ENCODE results near the gene MTF1.

Gene MTF1

GRCh38 chr1:37845049-37845646 lies 14.2 kb downstream of the MTF1 start:
- Histone ChIP-seq H2BK5ac (ENCODE audit: low read depth, low read length, poor library complexity, severe bottlenecking) (no peak overlapping the region), H3K9ac (ENCODE audit: low read length) (no peak overlapping the region), H3K23ac (ENCODE audit: low read length in 2 of 2) (no peak overlapping the region), H3K27ac (ENCODE audit: low read length, poor library complexity, severe bottlenecking) (peak overlapping the region; percentile 60), H3K14ac (ENCODE audit: low read length in 2 of 2) (no peak overlapping the region), H3K4ac (ENCODE audit: low read depth in 1 of 2, low read length in 2 of 2) (no peak overlapping the region), H2BK15ac (ENCODE audit: low read depth, poor library complexity, severe bottlenecking) (no peak overlapping the region), H3K27me3 (ENCODE audit: control insufficient read depth in 1 of 2, insufficient read depth in 1 of 2, low read length in 2 of 2) (no peaks in the 10 kb centered on the region), H2BK120ac (ENCODE audit: low read depth, low read length) (no peak overlapping the region), H2AK5ac (ENCODE audit: low read length, severe bottlenecking) (peak overlapping the region; percentile 50), H3K18ac (ENCODE audit: low read depth in 1 of 2, low read length in 2 of 2) (no peak overlapping the region), H2AFZ (ENCODE audit: low read depth, low read length) (no peak overlapping the region), H3K4me3 (ENCODE audit: insufficient read depth in 1 of 2, low read depth in 1 of 2, low read length in 2 of 2) (no peak overlapping the region), H3K4me1 (ENCODE audit: control insufficient read depth, insufficient read depth, low read depth, low read length) (peaks cover 11% of the 10 kb centered on the region), H4K8ac (ENCODE audit: low read length) (no peak overlapping the region), H4K91ac (ENCODE audit: low read length) (no peak overlapping the region), H2BK12ac (ENCODE audit: low read length in 2 of 2) (no peak overlapping the region), H3K9me3 (ENCODE audit: control insufficient read depth, low read length) (no peaks in the 10 kb centered on the region), H3K4me2 (ENCODE audit: low read length, poor library complexity, severe bottlenecking) (no peak overlapping the region), H3K36me3 (ENCODE audit: control insufficient read depth in 1 of 2, insufficient read depth in 2 of 2, low read depth in 1 of 2, low read length in 2 of 2) (peaks cover 15 to 77% of the 10 kb centered on the region in 2 experiments), H3K79me1 (replicated peaks; ENCODE audit: low read length, poor library complexity, severe bottlenecking) (peaks cover 27% of the 10 kb centered on the region)
- WGBS: 98% methylated on average over 5 of the region's 5 CpGs
- DNase-seq: no peak

DNA sequence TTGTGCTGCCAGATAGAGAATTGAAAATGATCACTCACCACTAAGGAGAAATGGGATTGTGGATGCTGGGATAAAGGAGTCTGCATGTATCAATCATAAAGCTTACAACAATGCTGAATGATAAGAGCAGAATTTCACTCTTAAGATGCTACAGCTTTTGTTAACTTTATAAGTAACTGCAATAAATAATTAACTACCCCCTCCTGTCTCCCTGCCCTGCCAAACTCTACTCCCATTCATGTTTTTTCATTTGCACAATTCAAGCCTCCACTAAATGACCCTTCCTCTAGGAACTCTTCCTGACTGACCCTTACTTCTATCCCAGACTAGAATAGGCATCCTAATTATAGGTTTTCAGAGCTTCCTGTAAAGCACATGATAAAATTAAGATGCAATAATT lies 14.9 kb downstream of the MTF1 start:
- Histone ChIP-seq H2BK5ac (ENCODE audit: low read depth, low read length, poor library complexity, severe bottlenecking) (no peak overlapping the region), H3K27me3 (ENCODE audit: control insufficient read depth in 1 of 2, insufficient read depth in 1 of 2, low read length in 2 of 2) (no peaks in the 10 kb centered on the region), H3K9me3 (ENCODE audit: control insufficient read depth, low read length) (no peaks in the 10 kb centered on the region), H2BK15ac (ENCODE audit: low read depth, poor library complexity, severe bottlenecking) (no peak overlapping the region), H3K9ac (ENCODE audit: low read length) (no peak overlapping the region), H3K4me1 (ENCODE audit: control insufficient read depth, insufficient read depth, low read depth, low read length) (peaks cover 11% of the 10 kb centered on the region), H3K36me3 (ENCODE audit: control insufficient read depth in 1 of 2, insufficient read depth in 2 of 2, low read depth in 1 of 2, low read length in 2 of 2) (peaks cover 17 to 82% of the 10 kb centered on the region in 2 experiments), H4K8ac (ENCODE audit: low read length) (no peak overlapping the region), H4K91ac (ENCODE audit: low read length) (no peak overlapping the region), H3K18ac (ENCODE audit: low read depth in 1 of 2, low read length in 2 of 2) (no peak overlapping the region), H3K23ac (ENCODE audit: low read length in 2 of 2) (no peak overlapping the region), H2BK12ac (ENCODE audit: low read length in 2 of 2) (no peak overlapping the region), H2AFZ (ENCODE audit: low read depth, low read length) (no peak overlapping the region), H3K4ac (ENCODE audit: low read depth in 1 of 2, low read length in 2 of 2) (no peak overlapping the region), H2BK120ac (ENCODE audit: low read depth, low read length) (no peak overlapping the region), H3K4me3 (ENCODE audit: insufficient read depth in 1 of 2, low read depth in 1 of 2, low read length in 2 of 2) (no peak overlapping the region), H3K27ac (ENCODE audit: low read length, poor library complexity, severe bottlenecking) (peak overlapping the region; percentile 72), H3K14ac (ENCODE audit: low read length in 2 of 2) (no peak overlapping the region), H3K79me1 (replicated peaks; ENCODE audit: low read length, poor library complexity, severe bottlenecking) (peaks cover 30% of the 10 kb centered on the region), H2AK5ac (ENCODE audit: low read length, severe bottlenecking) (no peak overlapping the region), H3K4me2 (ENCODE audit: low read length, poor library complexity, severe bottlenecking) (peak overlapping the region; percentile 6)
- no peak for DNase-seq

DNA sequence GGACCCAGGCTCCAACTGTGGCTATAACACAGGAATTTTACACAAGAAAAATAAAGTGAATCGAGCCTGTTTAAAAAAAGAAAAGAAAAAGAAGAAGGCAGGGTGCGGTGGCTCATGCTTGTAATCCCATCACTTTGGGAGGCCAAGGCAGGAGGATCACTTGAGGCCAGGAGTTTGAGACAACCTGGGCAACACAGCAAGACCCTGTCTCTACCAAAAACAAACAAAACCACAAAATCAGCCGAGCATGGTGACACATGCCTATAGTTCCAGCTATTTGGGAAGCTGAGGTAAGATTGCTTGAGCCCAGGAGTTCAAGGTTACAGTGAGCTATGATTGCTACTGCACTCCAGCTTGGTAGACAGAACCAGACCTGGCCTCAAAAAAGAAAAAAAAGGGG lies 17.7 kb downstream of the MTF1 start:
- H4K91ac ChIP-seq (ENCODE audit: low read length): no peak overlapping the region

GRCh38 chr1:37840711-37841110 lies 18.7 kb downstream of the MTF1 start:
- Histone ChIP-seq H2BK15ac (ENCODE audit: low read depth, poor library complexity, severe bottlenecking) (no peak overlapping the region), H3K14ac (ENCODE audit: low read length in 2 of 2) (no peak overlapping the region), H3K4ac (ENCODE audit: low read depth in 1 of 2, low read length in 2 of 2) (no peak overlapping the region), H3K23ac (ENCODE audit: low read length in 2 of 2) (no peak overlapping the region), H3K4me1 (ENCODE audit: control insufficient read depth, insufficient read depth, low read depth, low read length) (peaks cover 13% of the 10 kb centered on the region), H3K79me1 (replicated peaks; ENCODE audit: low read length, poor library complexity, severe bottlenecking) (peaks cover 31% of the 10 kb centered on the region), H2BK5ac (ENCODE audit: low read depth, low read length, poor library complexity, severe bottlenecking) (no peak overlapping the region), H3K18ac (ENCODE audit: low read depth in 1 of 2, low read length in 2 of 2) (no peak overlapping the region), H4K8ac (ENCODE audit: low read length) (no peak overlapping the region), H4K91ac (ENCODE audit: low read length) (no peak overlapping the region), H3K4me3 (ENCODE audit: insufficient read depth in 1 of 2, low read depth in 1 of 2, low read length in 2 of 2) (no peak overlapping the region), H2BK12ac (ENCODE audit: low read length in 2 of 2) (no peak overlapping the region), H2AFZ (ENCODE audit: low read depth, low read length) (no peak overlapping the region), H2BK120ac (ENCODE audit: low read depth, low read length) (no peak overlapping the region), H3K9ac (ENCODE audit: low read length) (no peak overlapping the region), H3K36me3 (ENCODE audit: control insufficient read depth in 1 of 2, insufficient read depth in 2 of 2, low read depth in 1 of 2, low read length in 2 of 2) (peaks cover 26 to 82% of the 10 kb centered on the region in 2 experiments), H3K9me3 (ENCODE audit: control insufficient read depth, low read length) (no peaks in the 10 kb centered on the region), H3K27ac (ENCODE audit: low read length, poor library complexity, severe bottlenecking) (no peak overlapping the region), H3K4me2 (ENCODE audit: low read length, poor library complexity, severe bottlenecking) (no peak overlapping the region), H2AK5ac (ENCODE audit: low read length, severe bottlenecking) (no peak overlapping the region), H3K27me3 (ENCODE audit: control insufficient read depth in 1 of 2, insufficient read depth in 1 of 2, low read length in 2 of 2) (no peaks in the 10 kb centered on the region)
- DNase-seq: no peak
- 95% methylated on average over 1 of the region's 1 CpG for WGBS

More for the DNA sequence above, 17.7 kb downstream of the MTF1 start:
- Histone ChIP-seq H2BK5ac (ENCODE audit: low read depth, low read length, poor library complexity, severe bottlenecking) (no peak overlapping the region), H3K27ac (ENCODE audit: low read length, poor library complexity, severe bottlenecking) (no peak overlapping the region), H4K8ac (ENCODE audit: low read length) (no peak overlapping the region), H3K4me1 (ENCODE audit: control insufficient read depth, insufficient read depth, low read depth, low read length) (peaks cover 13% of the 10 kb centered on the region), H3K9ac (ENCODE audit: low read length) (no peak overlapping the region), H2AFZ (ENCODE audit: low read depth, low read length) (no peak overlapping the region), H3K23ac (ENCODE audit: low read length in 2 of 2) (no peak overlapping the region), H3K79me1 (replicated peaks; ENCODE audit: low read length, poor library complexity, severe bottlenecking) (peaks cover 28% of the 10 kb centered on the region), H2BK12ac (ENCODE audit: low read length in 2 of 2) (no peak overlapping the region), H2AK5ac (ENCODE audit: low read length, severe bottlenecking) (no peak overlapping the region), H3K36me3 (ENCODE audit: control insufficient read depth in 1 of 2, insufficient read depth in 2 of 2, low read depth in 1 of 2, low read length in 2 of 2) (peaks cover 24 to 83% of the 10 kb centered on the region in 2 experiments), H3K9me3 (ENCODE audit: control insufficient read depth, low read length) (no peaks in the 10 kb centered on the region), H3K4ac (ENCODE audit: low read depth in 1 of 2, low read length in 2 of 2) (no peak overlapping the region), H3K27me3 (ENCODE audit: control insufficient read depth in 1 of 2, insufficient read depth in 1 of 2, low read length in 2 of 2) (no peaks in the 10 kb centered on the region), H2BK120ac (ENCODE audit: low read depth, low read length) (no peak overlapping the region), H3K18ac (ENCODE audit: low read depth in 1 of 2, low read length in 2 of 2) (no peak overlapping the region), H3K4me3 (ENCODE audit: insufficient read depth in 1 of 2, low read depth in 1 of 2, low read length in 2 of 2) (no peak overlapping the region), H2BK15ac (ENCODE audit: low read depth, poor library complexity, severe bottlenecking) (no peak overlapping the region), H3K4me2 (ENCODE audit: low read length, poor library complexity, severe bottlenecking) (no peak overlapping the region), H3K14ac (ENCODE audit: low read length in 2 of 2) (no peak overlapping the region)
- DNase-seq: no peak
- WGBS: 100% methylated on average over 2 of the region's 3 CpGs
